ENCODE measurements around the gene MAML3.

The MAML3 gene

GRCh38 chr4:140069066-140069465, 84.9 kb downstream of the MAML3 start:
- Histone ChIP-seq H3K36me3 (replicated peaks; ENCODE audit: low read depth, low read length) (no peaks in the 10 kb centered on the region), H3K9ac (ENCODE audit: low read length) (no peak overlapping the region), H3K9me3 (ENCODE audit: insufficient read depth, low read length) (no peaks in the 10 kb centered on the region), H3K27ac (ENCODE audit: low read length) (no peak overlapping the region), H3K4me2 (ENCODE audit: low read length) (no peak overlapping the region), H4K20me1 (ENCODE audit: insufficient read depth, low read length) (no peaks in the 10 kb centered on the region), H3K4me3 (ENCODE audit: low read length) (no peak overlapping the region), H3K4me1 (ENCODE audit: low read length) (no peaks in the 10 kb centered on the region), H3K27me3 (ENCODE audit: low read depth, low read length) (peaks cover 64% of the 10 kb centered on the region), H2AFZ (ENCODE audit: low read depth, low read length) (no peak overlapping the region), H3K79me2 (ENCODE audit: low read length) (no peaks in the 10 kb centered on the region)
- TF ChIP-seq EZH2phosphoT487 (IDR thresholded peaks at IDR 0.05; ENCODE audit: low read depth): no peak
- no peak for TF ChIP-seq CTCF (IDR thresholded peaks at IDR 0.05; ENCODE audit: low read depth, low read length)

GRCh38 chr4:140068271-140068670, 85.7 kb downstream of the MAML3 start:
- Histone ChIP-seq H3K9me3 (ENCODE audit: insufficient read depth, low read length) (no peaks in the 10 kb centered on the region), H3K27me3 (ENCODE audit: low read depth, low read length) (peaks cover 72% of the 10 kb centered on the region), H2AFZ (ENCODE audit: low read depth, low read length) (no peak overlapping the region), H3K79me2 (ENCODE audit: low read length) (no peaks in the 10 kb centered on the region), H3K4me1 (ENCODE audit: low read length) (no peaks in the 10 kb centered on the region), H3K9ac (ENCODE audit: low read length) (no peak overlapping the region), H4K20me1 (ENCODE audit: insufficient read depth, low read length) (no peaks in the 10 kb centered on the region), H3K36me3 (replicated peaks; ENCODE audit: low read depth, low read length) (no peaks in the 10 kb centered on the region), H3K27ac (ENCODE audit: low read length) (no peak overlapping the region), H3K4me3 (ENCODE audit: low read length) (no peak overlapping the region), H3K4me2 (ENCODE audit: low read length) (no peak overlapping the region)
- TF ChIP-seq CTCF (IDR thresholded peaks at IDR 0.05; ENCODE audit: low read depth, low read length) (no peak), EZH2phosphoT487 (IDR thresholded peaks at IDR 0.05; ENCODE audit: low read depth) (no peak)

GRCh38 chr4:140066031-140066930, 87.7 kb downstream of the MAML3 start:
- no peak overlapping the region for H3K27ac ChIP-seq (ENCODE audit: low read length)
- no peak overlapping the region for H3K4me3 ChIP-seq (ENCODE audit: low read length)
- no peak overlapping the region for H3K9ac ChIP-seq (ENCODE audit: low read length)
- H3K36me3 ChIP-seq (replicated peaks; ENCODE audit: low read depth, low read length): no peaks in the 10 kb centered on the region
- TF ChIP-seq CTCF (IDR thresholded peaks at IDR 0.05; ENCODE audit: low read depth, low read length): no peak
- TF ChIP-seq EZH2phosphoT487 (IDR thresholded peaks at IDR 0.05; ENCODE audit: low read depth): no peak
- H3K9me3 ChIP-seq (ENCODE audit: insufficient read depth, low read length): no peaks in the 10 kb centered on the region
- no peaks in the 10 kb centered on the region for H4K20me1 ChIP-seq (ENCODE audit: insufficient read depth, low read length)
- peaks cover 84% of the 10 kb centered on the region for H3K27me3 ChIP-seq (ENCODE audit: low read depth, low read length)
- no peak overlapping the region for H3K4me2 ChIP-seq (ENCODE audit: low read length)
- H2AFZ ChIP-seq (ENCODE audit: low read depth, low read length): no peak overlapping the region
- no peaks in the 10 kb centered on the region for H3K4me1 ChIP-seq (ENCODE audit: low read length)
- no peaks in the 10 kb centered on the region for H3K79me2 ChIP-seq (ENCODE audit: low read length)

GRCh38 chr4:140065393-140065792, 88.6 kb downstream of the MAML3 start:
- no peaks in the 10 kb centered on the region for H3K4me1 ChIP-seq (ENCODE audit: low read length)
- peaks cover 81% of the 10 kb centered on the region for H3K27me3 ChIP-seq (ENCODE audit: low read depth, low read length)
- no peak overlapping the region for H2AFZ ChIP-seq (ENCODE audit: low read depth, low read length)
- no peaks in the 10 kb centered on the region for H3K79me2 ChIP-seq (ENCODE audit: low read length)
- TF ChIP-seq EZH2phosphoT487 (IDR thresholded peaks at IDR 0.05; ENCODE audit: low read depth) (no peak), CTCF (IDR thresholded peaks at IDR 0.05; ENCODE audit: low read depth, low read length) (no peak)
- H3K9me3 ChIP-seq (ENCODE audit: insufficient read depth, low read length): no peaks in the 10 kb centered on the region
- H3K9ac ChIP-seq (ENCODE audit: low read length): no peak overlapping the region
- no peak overlapping the region for H3K4me2 ChIP-seq (ENCODE audit: low read length)
- H3K4me3 ChIP-seq (ENCODE audit: low read length): no peak overlapping the region
- no peaks in the 10 kb centered on the region for H3K36me3 ChIP-seq (replicated peaks; ENCODE audit: low read depth, low read length)
- H3K27ac ChIP-seq (ENCODE audit: low read length): no peak overlapping the region
- no peaks in the 10 kb centered on the region for H4K20me1 ChIP-seq (ENCODE audit: insufficient read depth, low read length)
